Neuron (in vitro differentiated cells): Measurements from ENCODE around the gene B2M.
"Not testable (repeated sequence)": the region's sequence is repeated elsewhere in the genome, so short reads cannot be mapped to it uniquely, and the experiment has no call there.

Experiments
- H2AFZ ChIP-seq: one replicate; pipeline ENCODE4 v1.6.1; 2013; ENCODE audit warnings: low read depth, mild to moderate bottlenecking, inconsistent platforms, low read length, moderate library complexity
- H3K27me3 ChIP-seq: one replicate; pipeline ENCODE4 v1.6.1; 2013; ENCODE audit warnings: low read length; ENCODE audit not compliant: insufficient read depth
- H3K36me3 ChIP-seq: one replicate; pipeline ENCODE4 v1.6.1; 2013; ENCODE audit warnings: low read length; ENCODE audit not compliant: insufficient read depth
- H3K4me1 ChIP-seq: one replicate; pipeline ENCODE4 v1.6.1; 2013; ENCODE audit warnings: low read length; ENCODE audit not compliant: insufficient read depth
- H3K4me3 ChIP-seq: 2 replicates; pipeline ENCODE4 v1.5.1; 2013; ENCODE audit warnings: mild to moderate bottlenecking, low read length, moderate library complexity
- H3K9me3 ChIP-seq: one replicate; pipeline ENCODE4 v1.6.1; 2013; ENCODE audit warnings: low read length

Gene B2M

DNA sequence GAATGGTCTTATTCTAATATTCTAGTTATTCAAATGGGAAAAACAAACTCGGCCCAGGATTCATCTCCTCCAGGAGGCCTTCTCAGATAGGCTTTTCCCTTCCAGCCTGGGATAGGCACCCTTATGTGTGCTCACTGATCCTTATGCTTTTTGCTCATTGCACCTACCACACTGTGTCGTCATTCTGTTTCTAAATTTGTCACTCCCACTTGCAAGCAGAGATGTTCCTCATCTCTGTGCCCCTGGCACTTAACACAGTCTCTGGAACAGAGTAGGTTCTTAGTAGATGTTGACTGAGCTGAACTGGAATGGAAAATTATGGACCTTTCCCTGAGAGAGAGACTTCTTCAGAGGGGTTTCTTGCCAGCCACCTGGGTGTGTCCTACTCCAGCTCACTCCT, 29.1 kb upstream of the B2M start:
- Histone ChIP-seq H3K9me3 (no peaks in the 10 kb centered on the region), H2AFZ (no peak overlapping the region), H3K36me3 (no peaks in the 10 kb centered on the region), H3K27me3 (no peaks in the 10 kb centered on the region), H3K4me3 (no peak overlapping the region), H3K4me1 (peaks cover 5% of the 10 kb centered on the region)

- H3K36me3 ChIP-seq, H2AFZ ChIP-seq, H3K4me1 ChIP-seq, H3K27me3 ChIP-seq, H3K4me3 ChIP-seq, H3K9me3 ChIP-seq: not testable (repeated sequence)
Measured at GRCh38 chr15:44682809-44683682, 28.3 kb upstream of the B2M start.

GRCh38 chr15:44689318-44689717, 22.0 kb upstream of the B2M start:
- not testable (repeated sequence) for H3K36me3 ChIP-seq, H3K9me3 ChIP-seq, H3K4me3 ChIP-seq, H2AFZ ChIP-seq, H3K27me3 ChIP-seq, H3K4me1 ChIP-seq

DNA sequence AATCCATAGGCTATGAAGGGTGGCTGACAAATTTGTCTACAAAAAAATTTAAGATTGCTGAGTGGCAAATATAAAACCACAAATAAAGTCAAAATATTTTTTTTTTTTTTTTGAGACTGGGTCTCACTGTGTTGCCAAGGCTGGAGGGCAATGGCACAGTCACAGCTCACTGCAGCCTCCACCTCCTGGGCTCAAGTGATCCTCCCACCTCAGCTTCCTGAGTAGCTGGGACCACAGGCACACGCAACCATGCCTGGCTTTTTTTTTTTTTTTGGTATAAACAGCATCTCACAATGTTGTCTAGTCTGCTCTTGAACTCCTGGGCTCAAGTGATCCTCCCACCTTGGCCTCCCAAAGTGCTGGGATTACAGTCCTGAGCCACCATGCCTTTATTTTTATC, 21.1 kb upstream of the B2M start:
- not testable (repeated sequence) for H3K27me3 ChIP-seq, H3K36me3 ChIP-seq, H3K9me3 ChIP-seq, H2AFZ ChIP-seq, H3K4me1 ChIP-seq, H3K4me3 ChIP-seq

- Histone ChIP-seq H2AFZ (no peak overlapping the region), H3K4me3 (no peak overlapping the region), H3K27me3 (peaks cover 3% of the 10 kb centered on the region), H3K36me3 (no peaks in the 10 kb centered on the region), H3K9me3 (no peaks in the 10 kb centered on the region), H3K4me1 (no peaks in the 10 kb centered on the region)
Measured at GRCh38 chr15:44692659-44693058, 18.7 kb upstream of the B2M start.

DNA sequence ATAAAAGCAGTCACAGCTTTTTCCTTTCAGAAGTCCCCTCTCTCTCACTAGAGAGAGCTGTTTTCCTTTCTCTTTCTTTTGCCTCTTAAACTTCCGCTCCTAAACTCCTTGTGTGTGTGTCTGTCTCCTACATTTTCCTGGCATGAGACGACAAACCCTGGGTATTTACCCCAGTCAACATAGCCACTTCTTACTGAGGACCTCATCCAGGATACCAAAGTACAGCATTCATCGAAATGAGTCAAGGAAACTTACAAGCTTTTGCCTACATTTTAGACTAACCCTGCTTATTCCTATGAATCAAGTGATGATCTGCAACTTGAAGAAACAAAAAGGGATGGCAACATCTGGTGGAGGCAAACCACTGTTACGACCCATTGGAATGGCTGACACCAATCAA, 16.9 kb upstream of the B2M start:
- H3K4me1 ChIP-seq: no peaks in the 10 kb centered on the region
- no peaks in the 10 kb centered on the region for H3K36me3 ChIP-seq
- no peak overlapping the region for H3K4me3 ChIP-seq
- H3K27me3 ChIP-seq: peaks cover 3% of the 10 kb centered on the region
- no peak overlapping the region for H2AFZ ChIP-seq
- H3K9me3 ChIP-seq: no peaks in the 10 kb centered on the region

GRCh38 chr15:44695294-44695693, 16.0 kb upstream of the B2M start:
- H3K36me3 ChIP-seq: no peaks in the 10 kb centered on the region
- no peak overlapping the region for H3K4me3 ChIP-seq
- H2AFZ ChIP-seq: peak overlapping the region; percentile 41
- no peaks in the 10 kb centered on the region for H3K4me1 ChIP-seq
- peaks cover 3% of the 10 kb centered on the region for H3K27me3 ChIP-seq
- no peaks in the 10 kb centered on the region for H3K9me3 ChIP-seq

DNA sequence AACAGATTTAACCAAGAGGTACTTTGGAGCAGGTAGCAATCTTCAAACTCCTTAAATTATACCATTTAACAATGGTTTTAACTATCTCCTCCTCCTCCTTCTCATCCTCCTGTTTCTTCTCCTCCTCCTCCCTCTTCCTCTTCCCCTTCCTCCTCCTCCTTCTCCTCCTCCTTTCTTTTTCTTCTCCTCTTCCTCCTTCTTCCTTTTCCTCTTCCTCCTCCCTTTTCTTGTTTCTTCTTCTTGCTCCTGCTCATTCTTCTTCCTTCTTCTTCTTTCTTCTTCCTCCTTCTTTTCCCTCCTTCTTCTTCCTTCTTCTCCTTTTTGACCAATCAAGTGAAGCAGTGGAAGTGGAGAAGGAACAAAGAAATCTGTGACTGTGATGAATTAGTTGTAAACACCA, 14.3 kb upstream of the B2M start:
- no peaks in the 10 kb centered on the region for H3K36me3 ChIP-seq
- peaks cover 2% of the 10 kb centered on the region for H3K9me3 ChIP-seq
- no peak overlapping the region for H2AFZ ChIP-seq
- no peaks in the 10 kb centered on the region for H3K4me1 ChIP-seq
- H3K4me3 ChIP-seq: no peak overlapping the region
- peaks cover 3% of the 10 kb centered on the region for H3K27me3 ChIP-seq

DNA sequence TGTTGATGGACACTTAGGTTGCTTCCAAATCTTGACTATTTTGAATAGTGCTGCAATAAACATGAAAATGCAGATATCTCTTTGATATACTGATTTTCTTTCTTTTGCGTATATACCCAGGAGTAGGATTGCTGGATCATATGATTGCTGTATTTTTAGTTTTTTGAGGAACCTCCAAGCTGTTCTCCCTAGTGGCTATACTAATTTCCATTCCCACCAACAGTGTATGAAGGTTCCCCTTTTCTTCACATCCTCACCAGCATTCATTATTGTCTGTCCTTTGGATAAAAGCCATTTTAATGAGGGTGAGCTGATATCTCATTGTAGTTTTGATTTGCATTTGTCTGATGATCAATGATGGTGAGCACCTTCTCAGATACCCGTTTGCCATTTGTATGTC, 12.7 kb upstream of the B2M start:
- H3K4me1 ChIP-seq: no peaks in the 10 kb centered on the region
- H2AFZ ChIP-seq: no peak overlapping the region
- no peaks in the 10 kb centered on the region for H3K27me3 ChIP-seq
- peaks cover 2% of the 10 kb centered on the region for H3K9me3 ChIP-seq
- no peaks in the 10 kb centered on the region for H3K36me3 ChIP-seq
- H3K4me3 ChIP-seq: no peak overlapping the region

- H3K36me3 ChIP-seq, H3K9me3 ChIP-seq, H3K4me1 ChIP-seq, H3K4me3 ChIP-seq, H2AFZ ChIP-seq, H3K27me3 ChIP-seq: not testable (repeated sequence)
Measured at GRCh38 chr15:44700676-44701075, 10.6 kb upstream of the B2M start.

DNA sequence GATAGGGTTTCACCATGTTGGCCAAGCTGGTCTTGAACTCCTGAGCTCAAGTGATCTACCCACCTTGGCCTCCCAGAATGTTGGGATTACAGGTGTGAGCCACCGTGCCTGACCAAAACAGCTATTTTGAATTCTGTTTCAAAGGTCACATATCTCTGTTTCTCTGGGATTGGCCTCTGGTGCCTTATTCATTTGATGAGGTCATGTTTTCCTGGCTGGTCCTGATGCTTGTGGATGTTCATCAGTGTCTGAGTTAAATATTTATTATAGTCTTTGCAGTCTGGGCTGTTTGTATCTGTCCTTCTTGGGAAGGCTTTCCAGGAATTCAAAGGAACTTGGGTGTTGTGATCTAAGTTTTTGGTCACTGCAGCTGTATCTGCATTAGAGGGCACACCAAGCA, 5.3 kb upstream of the B2M start:
- Histone ChIP-seq H3K27me3 (no peaks in the 10 kb centered on the region), H3K36me3 (no peaks in the 10 kb centered on the region), H3K4me1 (no peaks in the 10 kb centered on the region), H3K9me3 (peaks cover 2% of the 10 kb centered on the region), H2AFZ (no peak overlapping the region), H3K4me3 (no peak overlapping the region)

- Histone ChIP-seq H3K9me3 (peaks cover 2% of the 10 kb centered on the region), H3K36me3 (no peaks in the 10 kb centered on the region), H3K4me1 (no peaks in the 10 kb centered on the region), H2AFZ (no peak overlapping the region), H3K4me3 (no peak overlapping the region), H3K27me3 (no peaks in the 10 kb centered on the region)
Measured at GRCh38 chr15:44706401-44706800, 4.9 kb upstream of the B2M start.

DNA sequence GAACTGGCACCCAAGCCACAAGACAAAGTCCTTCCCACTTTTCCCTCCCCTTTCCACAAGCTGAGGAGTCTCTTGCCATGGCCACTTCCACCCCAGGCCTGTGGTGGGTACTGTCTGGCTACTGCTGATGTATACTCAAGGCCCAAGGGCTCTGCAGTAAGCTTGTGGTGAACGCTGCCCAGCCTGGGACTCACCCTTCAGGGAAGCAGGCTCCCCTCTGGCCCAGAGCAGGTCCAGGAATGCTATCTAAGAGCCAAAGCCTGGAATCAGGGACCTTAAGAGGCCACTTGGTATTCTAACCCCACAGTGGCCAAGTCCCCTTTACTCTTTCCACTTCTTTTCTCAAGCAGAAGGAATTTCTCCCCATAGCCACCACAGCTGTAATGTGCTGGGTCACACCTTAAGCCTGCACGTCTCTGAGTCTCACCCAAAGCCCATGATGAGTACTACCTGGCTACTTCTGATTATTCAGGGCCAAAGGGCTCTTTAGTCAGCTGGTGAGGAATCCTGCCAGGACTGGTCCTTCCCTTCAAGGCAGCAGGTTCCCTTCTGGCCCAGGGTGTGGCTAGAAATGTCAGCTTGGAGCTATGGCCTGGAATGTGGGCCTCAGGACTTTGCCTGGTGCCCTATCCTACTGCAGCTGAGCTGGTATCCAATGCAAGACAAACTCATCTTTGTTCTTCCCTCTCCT, 4.2 kb upstream of the B2M start:
- no peak overlapping the region for H2AFZ ChIP-seq
- H3K4me1 ChIP-seq: peaks cover under 1% of the 10 kb centered on the region
- H3K9me3 ChIP-seq: no peaks in the 10 kb centered on the region
- H3K36me3 ChIP-seq: no peaks in the 10 kb centered on the region
- no peaks in the 10 kb centered on the region for H3K27me3 ChIP-seq
- H3K4me3 ChIP-seq: no peak overlapping the region
